Transverse colon (tissue), 4 donors: ENCODE results near the gene GLI3.

Source experiments
- POLR2AphosphoS5 ChIP-seq, 3 donors: sonication (generic); formaldehyde crosslinking; IDR thresholded peaks; one replicate each; pipeline ENCODE4 v1.6.1; 2016; ENCODE audit warnings: antibody characterized with exemption in 3 of 3
- TF ChIP-seq, protein P1 (sequence below), 5 experiments: fragments of 200-600 bp in 3 of 5; fragments of 450-650 bp in 2 of 5; sonication (generic) in 3 of 5; IDR thresholded peaks; 1 replicate in 2 of 5; 2 replicates in 3 of 5; pipeline ENCODE4 v1.5.1; 2016 to 2017; ENCODE audit warnings: antibody characterized with exemption in 5 of 5, inconsistent platforms in 3 of 5, mild to moderate bottlenecking in 2 of 5, moderate library complexity in 1 of 5

DNA sequence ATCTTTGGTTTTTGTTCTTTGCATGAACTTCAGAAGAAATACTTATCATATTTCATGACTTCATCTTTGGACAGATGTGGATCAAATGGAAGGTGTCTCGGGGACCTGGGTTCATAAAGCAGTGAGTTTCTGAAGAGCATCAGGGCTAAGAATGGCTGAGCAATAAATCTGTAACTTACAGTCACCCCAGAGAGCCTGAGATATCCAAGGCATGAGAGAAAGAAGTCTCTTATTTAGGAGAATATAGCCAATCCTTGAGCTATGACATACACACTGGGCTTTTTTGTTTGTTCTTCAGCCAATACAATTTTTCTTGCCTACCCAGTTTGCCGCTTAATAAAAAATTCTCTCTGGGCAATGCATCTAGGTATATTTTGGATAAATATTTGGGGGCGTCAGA is 281.6 kb downstream of the GLI3 start:
- TF ChIP-seq POLR2AphosphoS5 (IDR thresholded peaks at IDR 0.05) = no peak
- TF ChIP-seq, protein P1, sequence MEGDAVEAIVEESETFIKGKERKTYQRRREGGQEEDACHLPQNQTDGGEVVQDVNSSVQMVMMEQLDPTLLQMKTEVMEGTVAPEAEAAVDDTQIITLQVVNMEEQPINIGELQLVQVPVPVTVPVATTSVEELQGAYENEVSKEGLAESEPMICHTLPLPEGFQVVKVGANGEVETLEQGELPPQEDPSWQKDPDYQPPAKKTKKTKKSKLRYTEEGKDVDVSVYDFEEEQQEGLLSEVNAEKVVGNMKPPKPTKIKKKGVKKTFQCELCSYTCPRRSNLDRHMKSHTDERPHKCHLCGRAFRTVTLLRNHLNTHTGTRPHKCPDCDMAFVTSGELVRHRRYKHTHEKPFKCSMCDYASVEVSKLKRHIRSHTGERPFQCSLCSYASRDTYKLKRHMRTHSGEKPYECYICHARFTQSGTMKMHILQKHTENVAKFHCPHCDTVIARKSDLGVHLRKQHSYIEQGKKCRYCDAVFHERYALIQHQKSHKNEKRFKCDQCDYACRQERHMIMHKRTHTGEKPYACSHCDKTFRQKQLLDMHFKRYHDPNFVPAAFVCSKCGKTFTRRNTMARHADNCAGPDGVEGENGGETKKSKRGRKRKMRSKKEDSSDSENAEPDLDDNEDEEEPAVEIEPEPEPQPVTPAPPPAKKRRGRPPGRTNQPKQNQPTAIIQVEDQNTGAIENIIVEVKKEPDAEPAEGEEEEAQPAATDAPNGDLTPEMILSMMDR (IDR thresholded peaks at IDR 0.05) = no peak
